Measurements from ENCODE around the gene LIPC. TPM values are rescaled to one million over a fixed set of nuclear protein-coding genes. Genes with fewer than 3 reads are reported as not detected.

Gene LIPC
- total RNA-seq, 1 donor from 2014 or later: 24.4 TPM

GRCh38 chr15:58552505-58553364, 120.9 kb downstream of the LIPC start:
- intact Hi-C loops (cut with DNase I): no loop called here

DNA sequence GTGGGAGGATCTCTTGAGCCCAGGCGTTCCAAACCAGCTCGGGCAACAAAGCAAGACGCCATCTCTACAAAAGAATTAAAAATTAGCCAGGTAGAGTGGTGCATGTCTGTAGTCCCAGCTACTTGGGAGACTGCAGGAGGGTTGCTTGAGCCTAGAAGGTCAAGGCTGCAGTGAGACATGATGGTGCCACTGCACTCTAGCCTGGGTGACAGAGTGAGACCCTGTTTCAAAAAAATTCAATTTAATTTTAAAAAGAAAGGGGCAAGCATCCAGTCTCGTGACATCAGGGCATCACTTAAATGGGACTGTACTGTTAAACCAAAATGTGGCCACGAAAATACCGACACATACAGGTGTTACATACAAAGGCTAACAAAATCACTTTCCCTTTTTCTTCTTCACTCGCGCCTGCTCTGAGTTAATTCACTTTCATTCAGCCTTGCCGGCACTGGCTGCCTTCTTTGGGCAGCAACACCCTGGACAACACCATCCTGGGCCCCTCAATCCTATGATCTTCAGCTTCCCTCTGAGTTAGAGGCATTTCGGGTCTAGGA, 121.7 kb downstream of the LIPC start:
- ATAC-seq (no peak), DNase-seq (ENCODE audit: low spot score) (peak; percentile 7)
- intact Hi-C loops (cut with DNase I): no loop called here

More at GRCh38 chr15:58552505-58553364, 120.9 kb downstream of the LIPC start:
- DNase-seq (ENCODE audit: low spot score) (peak; percentile 53), ATAC-seq (peak; percentile 17)

- ATAC-seq (no peak), DNase-seq (ENCODE audit: low spot score) (peak; percentile 52)
- intact Hi-C loops (cut with DNase I): no loop called here
These were observed 123.0 kb downstream of the LIPC start for GRCh38 chr15:58554758-58555157.

- peak; percentile 45 for DNase-seq (ENCODE audit: low spot score)
- intact Hi-C loops (cut with DNase I): no loop called here
- no peak for ATAC-seq
These were observed 123.6 kb downstream of the LIPC start for GRCh38 chr15:58555162-58556027.

GRCh38 chr15:58556028-58556361, 124.2 kb downstream of the LIPC start:
- intact Hi-C loops (cut with DNase I): no loop called here
- ATAC-seq: no peak
- DNase-seq (ENCODE audit: low spot score): no peak

DNA sequence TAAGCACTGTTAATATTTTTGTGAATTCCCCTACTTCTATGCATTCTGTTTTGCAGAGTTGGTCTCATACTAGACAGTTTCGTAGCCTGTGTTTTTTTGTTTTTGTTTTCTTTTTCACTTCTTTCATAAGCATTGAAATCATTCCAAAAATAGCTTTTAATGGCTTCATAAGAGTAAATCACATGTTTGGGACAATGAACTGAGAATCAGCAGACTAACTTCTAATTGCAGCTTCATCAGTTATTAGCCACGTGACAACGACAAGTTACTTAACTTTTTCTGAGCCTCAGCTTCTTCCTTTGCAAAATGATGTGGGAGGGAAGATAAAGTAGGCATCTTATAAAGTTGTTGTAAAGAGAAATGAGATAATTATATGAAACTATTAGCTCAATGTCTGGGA, 124.8 kb downstream of the LIPC start:
- ATAC-seq: no peak
- DNase-seq (ENCODE audit: low spot score): no peak
- intact Hi-C loops (cut with DNase I): no loop called here

DNA sequence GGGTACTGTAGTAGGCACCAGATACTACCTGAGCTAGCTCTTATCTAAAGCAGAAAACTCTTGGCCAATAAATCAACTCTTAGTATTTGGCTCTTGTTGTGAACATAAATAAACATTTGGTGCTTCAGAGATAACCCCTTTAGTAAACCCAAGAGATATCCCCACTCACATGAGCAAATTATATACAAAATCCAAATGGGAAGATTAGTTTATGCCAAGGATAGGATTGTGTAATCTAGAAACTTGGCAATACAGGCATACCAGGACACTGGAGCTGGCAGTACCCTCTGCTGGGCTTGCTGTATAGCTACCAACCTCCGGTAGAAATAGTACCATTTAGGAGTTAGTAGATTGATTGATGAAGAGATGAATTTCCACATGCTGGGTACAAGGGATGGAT, 127.0 kb downstream of the LIPC start:
- ATAC-seq (no peak), DNase-seq (ENCODE audit: low spot score) (no peak)
- intact Hi-C loops (cut with DNase I): no loop called here

DNA sequence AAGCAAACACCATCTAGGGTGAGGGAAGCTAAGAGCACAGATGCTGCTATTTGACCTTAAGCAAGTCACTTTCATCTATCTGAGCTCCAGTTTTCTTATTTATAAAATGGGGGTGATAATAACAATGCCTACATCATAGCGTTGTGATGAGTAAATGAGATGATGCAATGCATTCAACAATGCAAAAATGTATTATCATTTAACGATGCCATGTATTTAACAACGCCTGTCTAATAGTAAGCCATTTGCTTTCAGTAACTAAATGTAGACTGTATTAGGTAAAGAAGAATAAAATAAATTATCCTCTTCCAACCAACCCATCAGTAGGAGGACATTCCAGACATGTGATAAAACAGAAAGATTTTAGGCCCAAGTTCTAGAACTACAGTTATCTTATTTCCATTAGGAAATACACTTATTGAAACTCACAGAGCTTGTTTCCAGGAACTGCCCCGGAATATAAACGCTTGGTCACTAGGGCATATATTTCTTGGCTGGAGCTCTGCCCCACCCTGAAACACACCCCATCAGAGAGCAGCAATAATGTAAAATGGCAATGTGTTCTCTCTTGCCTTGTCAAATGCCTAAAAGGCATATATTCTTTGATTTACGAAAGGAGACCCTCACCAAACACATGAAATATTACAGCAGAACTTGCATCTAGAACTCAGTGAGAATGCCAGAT, 128.3 kb downstream of the LIPC start:
- peak; percentile 54 for ATAC-seq

DNA sequence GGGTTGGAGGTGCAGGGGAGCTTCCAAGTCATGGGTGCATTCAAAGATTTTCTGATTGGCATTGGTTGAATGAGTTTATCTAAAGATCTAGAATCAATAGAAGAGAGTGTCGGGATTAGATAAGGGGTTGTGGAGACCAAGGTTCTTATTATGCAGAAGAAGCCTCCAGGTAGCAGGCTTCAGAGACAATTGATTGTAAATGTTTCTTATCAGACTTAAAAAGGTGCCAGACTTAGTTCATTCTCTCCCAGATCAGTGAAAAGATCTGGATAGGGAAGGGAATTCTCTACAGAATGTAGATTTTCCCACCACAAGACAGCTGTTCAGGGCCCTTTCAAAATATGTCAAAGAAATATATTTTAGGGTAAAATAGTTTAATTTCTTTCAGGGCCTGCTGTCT, 129.5 kb downstream of the LIPC start:
- DNase-seq (ENCODE audit: low spot score) (no peak), ATAC-seq (no peak)
- intact Hi-C loops (cut with DNase I): no loop called here

More for the DNA sequence above, 128.3 kb downstream of the LIPC start:
- intact Hi-C loops (cut with DNase I): no loop called here
- no peak for DNase-seq (ENCODE audit: low spot score)

GRCh38 chr15:58562135-58562534, 130.3 kb downstream of the LIPC start:
- DNase-seq (ENCODE audit: low spot score) (peak; percentile 25), ATAC-seq (no peak)
- intact Hi-C loops (cut with DNase I): no loop called here

DNA sequence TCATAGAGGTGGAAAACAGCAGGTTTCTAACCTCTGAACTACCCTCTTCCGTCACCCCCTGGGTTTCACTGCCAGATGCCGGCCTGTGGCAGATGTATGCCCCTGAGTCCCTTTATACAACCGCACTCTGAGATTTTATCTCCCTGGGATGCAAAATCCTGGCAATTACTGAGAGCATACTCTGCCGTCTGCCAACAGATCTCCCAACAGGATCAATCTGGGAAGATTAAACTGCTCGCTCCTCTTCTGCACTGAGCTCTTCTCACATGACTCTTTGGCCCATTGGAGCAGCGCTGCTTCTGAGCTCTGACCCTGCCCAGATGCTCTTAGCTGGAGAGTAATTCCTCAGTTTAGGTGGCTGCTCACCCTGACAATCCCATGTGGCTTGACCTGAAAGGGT, 133.2 kb downstream of the LIPC start:
- DNase-seq (ENCODE audit: low spot score): peak; percentile 34
- ATAC-seq: peak; percentile 67
- intact Hi-C loops (cut with DNase I): no loop called here

GRCh38 chr15:58565619-58566018, 133.8 kb downstream of the LIPC start:
- no peak for ATAC-seq
- no peak for DNase-seq (ENCODE audit: low spot score)
- intact Hi-C loops (cut with DNase I): no loop called here

DNA sequence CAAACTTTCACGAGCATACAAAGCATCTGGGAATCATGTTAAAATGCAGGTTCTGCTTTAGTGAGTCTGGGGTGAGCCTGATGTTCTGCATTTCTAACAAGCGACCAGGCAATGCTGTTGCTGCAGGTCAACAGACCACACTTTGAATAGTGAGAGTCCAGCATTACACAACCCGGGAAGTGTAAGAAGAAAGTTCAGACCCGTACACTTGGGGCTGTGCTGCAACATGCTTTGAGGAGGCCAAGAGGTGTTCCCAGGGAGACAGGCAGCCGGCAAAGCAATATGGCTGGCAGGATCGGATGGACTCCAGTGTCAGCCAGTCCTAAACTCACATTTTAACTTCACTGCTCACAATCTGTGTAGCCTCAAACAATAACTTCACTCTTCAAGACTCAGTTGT, 134.2 kb downstream of the LIPC start:
- ATAC-seq (no peak), DNase-seq (ENCODE audit: low spot score) (peak; percentile 6)
- intact Hi-C loops (cut with DNase I): no loop called here

DNA sequence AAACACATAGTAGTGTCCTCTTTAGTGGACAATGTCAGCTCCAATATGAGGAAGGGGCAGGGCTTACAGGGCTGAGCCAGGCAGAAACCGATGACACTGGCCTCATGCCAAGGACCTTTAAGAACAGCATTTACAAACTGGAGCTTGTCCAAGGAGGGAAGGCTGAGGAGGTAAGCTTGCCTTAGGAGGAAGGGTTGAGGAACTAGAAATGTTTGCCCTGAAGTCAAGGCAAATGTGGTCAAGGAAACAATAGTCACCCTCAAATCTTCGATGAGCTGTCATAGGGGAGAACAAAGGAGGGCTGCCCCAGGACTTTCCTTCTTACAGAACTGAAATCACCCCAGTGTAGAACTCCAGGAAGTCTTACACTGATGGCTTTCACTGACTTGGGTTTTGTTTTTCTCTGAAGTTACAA, 136.4 kb downstream of the LIPC start:
- peak; percentile 22 for ATAC-seq
- peak; percentile 64 for DNase-seq (ENCODE audit: low spot score)
- intact Hi-C loops (cut with DNase I): no loop called here

- no peak for DNase-seq (ENCODE audit: low spot score)
- no peak for ATAC-seq
These were observed 137.7 kb downstream of the LIPC start for GRCh38 chr15:58569455-58569854.

DNA sequence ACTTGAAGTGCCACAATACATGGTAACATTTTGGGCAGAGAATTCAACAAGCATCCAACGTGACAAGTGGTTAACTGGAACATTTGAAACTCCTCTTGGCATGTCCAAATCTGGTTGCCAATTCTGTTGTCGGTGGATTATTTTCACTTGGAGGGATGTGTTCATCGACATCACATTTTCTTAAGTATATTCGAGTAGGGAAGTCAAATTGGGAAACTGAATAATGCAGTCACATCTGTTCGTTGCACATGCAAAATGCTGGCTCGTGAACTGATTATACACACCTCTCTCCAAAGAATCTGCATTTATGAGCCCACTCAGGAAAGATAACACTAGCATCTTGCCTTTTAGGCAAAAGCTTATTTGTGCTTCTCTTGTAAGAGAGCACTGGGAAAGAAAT, 139.7 kb downstream of the LIPC start:
- ATAC-seq (no peak), DNase-seq (ENCODE audit: low spot score) (no peak)
- intact Hi-C loops (cut with DNase I): no loop called here

More at GRCh38 chr15:58569455-58569854, 137.7 kb downstream of the LIPC start:
- intact Hi-C loops (cut with DNase I): no loop called here

GRCh38 chr15:58572521-58572920, 140.7 kb downstream of the LIPC start:
- DNase-seq (ENCODE audit: low spot score) (no peak), ATAC-seq (no peak)
- intact Hi-C loops (cut with DNase I): no loop called here

DNA sequence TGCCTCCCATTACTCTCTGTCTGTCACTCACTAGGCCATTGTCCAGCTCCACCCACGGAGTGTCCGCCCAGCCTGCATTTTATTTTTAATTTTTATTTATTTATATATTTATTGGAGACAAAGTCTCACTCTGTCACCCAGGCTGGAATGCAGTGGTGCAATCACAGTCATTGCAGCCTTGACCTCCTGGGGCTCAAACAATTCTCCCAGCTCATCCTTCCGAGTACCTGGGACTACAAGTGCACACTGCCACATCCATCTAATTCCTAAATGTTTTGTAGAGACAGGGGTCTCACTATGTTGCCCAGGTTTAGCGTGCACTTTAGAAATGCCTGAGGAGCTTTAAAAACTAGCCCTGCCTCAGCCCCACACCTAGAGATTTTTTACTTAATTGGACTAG, 141.5 kb downstream of the LIPC start:
- no peak for ATAC-seq
- no peak for DNase-seq (ENCODE audit: low spot score)
- intact Hi-C loops (cut with DNase I): no loop called here

DNA sequence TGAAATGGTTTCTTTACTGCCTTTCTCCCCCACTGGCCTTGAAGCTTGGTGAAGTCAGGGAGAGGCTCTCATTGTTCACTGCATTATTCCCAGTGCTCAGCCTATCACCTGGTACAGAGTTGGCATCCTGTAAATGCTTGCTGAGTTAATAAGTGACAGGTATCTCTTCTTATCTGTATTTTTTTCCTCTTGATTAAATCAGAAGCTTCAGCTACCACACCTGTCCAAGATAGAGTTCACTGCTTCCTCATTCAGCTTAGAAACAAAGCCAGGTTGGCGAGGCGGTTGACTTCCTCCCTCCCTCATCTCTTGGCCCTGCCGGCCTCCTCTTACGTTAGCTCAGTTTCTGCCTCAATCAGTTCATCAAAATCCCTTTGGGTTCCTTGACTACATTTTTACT, 142.8 kb downstream of the LIPC start:
- intact Hi-C loops (cut with DNase I): no loop called here
- ATAC-seq (no peak), DNase-seq (ENCODE audit: low spot score) (no peak)

Data from sciatic nerve (tissue), 2 donors.